CD1c-positive myeloid dendritic cell (primary cell): ENCODE measurements around the gene SLC26A4.
"Not testable (repeated sequence)": the region's sequence is repeated elsewhere in the genome, so short reads cannot be mapped to it uniquely, and the experiment has no call there.

Experiments
- DNase-seq: peaks from one replicate; pipeline ENCODE4 v3.0.0-alpha.2; 2016; ENCODE audit errors: extremely low spot score

The SLC26A4 gene

GRCh38 chr7:107660381-107661080 lies at the start of gene SLC26A4:
SLC26A4 (plus strand) TSS chr7:107660828; CDS start chr7:107661642, 814 bp downstream.
- peak; percentile 11 for DNase-seq

- no peak for DNase-seq
Observed at GRCh38 chr7:107613439-107613838, 47.2 kb upstream of the SLC26A4 start.

GRCh38 chr7:107613948-107614347 lies 46.7 kb upstream of the SLC26A4 start:
- DNase-seq = no peak

- DNase-seq = no peak
Observed at GRCh38 chr7:107614425-107614824, 46.2 kb upstream of the SLC26A4 start.

GRCh38 chr7:107615910-107616680 lies 44.5 kb upstream of the SLC26A4 start:
- DNase-seq = no peak

- peak; percentile 33 for DNase-seq
Observed at GRCh38 chr7:107622429-107622828, 38.2 kb upstream of the SLC26A4 start.

- no peak for DNase-seq
Observed at GRCh38 chr7:107622894-107623293, 37.7 kb upstream of the SLC26A4 start.

- DNase-seq = no peak
Observed at GRCh38 chr7:107627002-107627401, 33.6 kb upstream of the SLC26A4 start.

- peak; percentile 31 for DNase-seq
Observed at GRCh38 chr7:107628461-107629064, 32.1 kb upstream of the SLC26A4 start.

- no peak for DNase-seq
Observed at GRCh38 chr7:107630342-107630741, 30.3 kb upstream of the SLC26A4 start.

- no peak for DNase-seq
Observed at GRCh38 chr7:107631588-107632491, 28.8 kb upstream of the SLC26A4 start.

- no peak for DNase-seq
Observed at GRCh38 chr7:107632492-107632865, 28.1 kb upstream of the SLC26A4 start.

- peak; percentile 49 for DNase-seq
Observed at GRCh38 chr7:107638594-107638993, 22.0 kb upstream of the SLC26A4 start.

GRCh38 chr7:107639070-107639469 lies 21.6 kb upstream of the SLC26A4 start:
- DNase-seq = not testable (repeated sequence)

- no peak for DNase-seq
Observed at GRCh38 chr7:107641676-107642075, 19.0 kb upstream of the SLC26A4 start.

- no peak for DNase-seq
Observed at GRCh38 chr7:107642501-107642900, 18.1 kb upstream of the SLC26A4 start.

- DNase-seq = no peak
Observed at GRCh38 chr7:107643407-107643806, 17.2 kb upstream of the SLC26A4 start.

- no peak for DNase-seq
Observed at GRCh38 chr7:107643938-107644308, 16.7 kb upstream of the SLC26A4 start.

GRCh38 chr7:107644309-107644974 lies 16.2 kb upstream of the SLC26A4 start:
- no peak for DNase-seq

GRCh38 chr7:107652642-107653041 lies 8.0 kb upstream of the SLC26A4 start:
- DNase-seq = no peak

GRCh38 chr7:107658467-107658866 lies 2.2 kb upstream of the SLC26A4 start:
- no peak for DNase-seq
